ENCODE data around the gene GRIK2. TPM values are rescaled to one million over a fixed set of nuclear protein-coding genes. Genes with fewer than 3 reads are reported as not detected.

GRIK2 gene
- total RNA-seq, 2 donors from 2014 or later: 1.00 to 4.5 TPM

DNA sequence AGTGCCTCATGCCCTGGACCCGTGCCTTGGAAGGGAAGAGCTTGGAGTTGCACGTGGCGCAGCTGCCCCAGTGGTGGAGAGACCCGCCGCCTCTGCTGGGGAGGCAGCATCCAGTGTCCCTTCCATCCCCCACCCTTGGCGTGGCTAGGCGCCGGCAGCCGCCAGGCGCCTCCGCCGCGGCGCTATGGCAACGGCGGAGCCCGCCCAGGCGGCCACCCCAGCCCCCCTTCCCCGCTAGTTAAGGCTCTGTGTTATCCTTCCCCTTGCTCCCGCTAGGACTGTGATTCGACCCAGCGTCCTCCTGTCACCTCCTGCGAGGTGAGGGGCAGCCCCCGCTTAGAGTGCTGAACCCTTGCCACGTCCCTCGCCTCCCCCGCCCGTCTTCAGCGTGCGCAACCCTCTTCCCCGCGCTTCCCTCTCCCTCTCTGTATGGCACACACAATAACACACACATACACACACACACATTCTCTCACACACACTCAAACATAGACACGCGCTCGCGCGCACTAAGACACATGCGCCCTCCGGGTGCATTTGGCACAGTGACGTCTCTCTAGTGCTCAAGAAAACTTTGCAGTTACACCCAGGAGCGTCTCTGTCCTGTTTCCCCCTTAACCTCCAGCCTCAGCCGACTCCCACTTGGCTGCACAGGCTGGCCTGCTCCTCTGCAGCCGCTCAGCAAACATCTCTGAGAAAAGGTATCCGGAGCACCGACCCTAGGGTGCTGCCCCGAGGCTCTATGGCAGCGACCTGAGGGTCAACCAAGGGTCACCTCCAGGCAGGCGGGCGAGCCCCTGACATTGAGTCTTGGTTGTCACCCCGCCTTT lies 8.5 kb downstream of the GRIK2 start:
- no peaks in the 10 kb centered on the region for H3K9me3 ChIP-seq (ENCODE audit: control insufficient read depth, low read length)
- Mint-ChIP-seq H3K4me3 (peak overlapping the region; percentile 59), H3K9me3 (no peaks in the 10 kb centered on the region), H3K36me3 (ENCODE audit: low read depth) (no peaks in the 10 kb centered on the region), H3K4me1 (peaks cover 47% of the 10 kb centered on the region), H3K27me3 (ENCODE audit: insufficient read depth) (peaks cover 41% of the 10 kb centered on the region), H3K27ac (no peak overlapping the region)
- 3 to 11% methylated on average over 18 to 50 of the region's 50 CpGs for WGBS, 2 experiments (ENCODE audit: insufficient coverage in 1 of 2, insufficient read length in 1 of 2)
- H3K36me3 ChIP-seq (ENCODE audit: control insufficient read depth, insufficient read depth, low read length): no peaks in the 10 kb centered on the region
- H3K9ac ChIP-seq (ENCODE audit: extremely low read depth, low read length, poor library complexity, severe bottlenecking): no peak overlapping the region
- H3K27me3 ChIP-seq (ENCODE audit: control insufficient read depth, insufficient read depth, low read length, poor library complexity, severe bottlenecking): peaks cover 57% of the 10 kb centered on the region
- H3K27ac ChIP-seq (ENCODE audit: low read depth, low read length): no peak overlapping the region
- peak overlapping the region; percentile 76 for H3K4me3 ChIP-seq (ENCODE audit: low read length)
- peaks cover 8% of the 10 kb centered on the region for H3K4me1 ChIP-seq (ENCODE audit: control insufficient read depth, insufficient read depth, low read length)
- TF ChIP-seq, protein P1, sequence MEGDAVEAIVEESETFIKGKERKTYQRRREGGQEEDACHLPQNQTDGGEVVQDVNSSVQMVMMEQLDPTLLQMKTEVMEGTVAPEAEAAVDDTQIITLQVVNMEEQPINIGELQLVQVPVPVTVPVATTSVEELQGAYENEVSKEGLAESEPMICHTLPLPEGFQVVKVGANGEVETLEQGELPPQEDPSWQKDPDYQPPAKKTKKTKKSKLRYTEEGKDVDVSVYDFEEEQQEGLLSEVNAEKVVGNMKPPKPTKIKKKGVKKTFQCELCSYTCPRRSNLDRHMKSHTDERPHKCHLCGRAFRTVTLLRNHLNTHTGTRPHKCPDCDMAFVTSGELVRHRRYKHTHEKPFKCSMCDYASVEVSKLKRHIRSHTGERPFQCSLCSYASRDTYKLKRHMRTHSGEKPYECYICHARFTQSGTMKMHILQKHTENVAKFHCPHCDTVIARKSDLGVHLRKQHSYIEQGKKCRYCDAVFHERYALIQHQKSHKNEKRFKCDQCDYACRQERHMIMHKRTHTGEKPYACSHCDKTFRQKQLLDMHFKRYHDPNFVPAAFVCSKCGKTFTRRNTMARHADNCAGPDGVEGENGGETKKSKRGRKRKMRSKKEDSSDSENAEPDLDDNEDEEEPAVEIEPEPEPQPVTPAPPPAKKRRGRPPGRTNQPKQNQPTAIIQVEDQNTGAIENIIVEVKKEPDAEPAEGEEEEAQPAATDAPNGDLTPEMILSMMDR (conservative IDR thresholded peaks at IDR 0.05): peak; percentile 30
- peak; percentile 86 for DNase-seq

DNA sequence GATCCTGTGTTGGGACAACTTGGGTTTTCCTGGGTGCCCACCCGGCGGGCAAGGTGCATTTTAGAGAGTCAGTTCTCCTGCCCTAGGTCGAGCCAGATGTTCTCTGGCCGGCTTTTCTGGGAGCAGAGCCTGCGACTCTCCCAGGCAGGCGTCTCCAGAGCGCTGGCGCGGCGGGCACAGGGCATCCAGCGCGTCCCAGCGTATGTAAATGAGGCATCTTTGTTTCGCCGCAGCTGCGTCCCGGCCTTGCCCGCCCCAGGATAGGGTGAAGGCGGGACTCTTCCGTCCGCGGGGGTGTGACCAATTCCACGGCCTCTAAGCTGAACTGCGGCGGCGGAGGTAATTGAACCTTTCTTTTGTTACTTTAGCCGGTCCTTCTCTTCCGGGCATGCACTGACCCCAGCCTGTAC lies 9.1 kb downstream of the GRIK2 start:
- 7 to 8% methylated on average over 14 to 28 of the region's 28 CpGs for WGBS, 2 experiments (ENCODE audit: insufficient coverage in 1 of 2, insufficient read length in 1 of 2)
- peaks cover 57% of the 10 kb centered on the region for H3K27me3 ChIP-seq (ENCODE audit: control insufficient read depth, insufficient read depth, low read length, poor library complexity, severe bottlenecking)
- H3K27ac Mint-ChIP-seq: no peak overlapping the region
- H3K36me3 Mint-ChIP-seq (ENCODE audit: low read depth): no peaks in the 10 kb centered on the region
- H3K9me3 ChIP-seq (ENCODE audit: control insufficient read depth, low read length): no peaks in the 10 kb centered on the region
- peaks cover 41% of the 10 kb centered on the region for H3K27me3 Mint-ChIP-seq (ENCODE audit: insufficient read depth)
- H3K27ac ChIP-seq (ENCODE audit: low read depth, low read length): no peak overlapping the region
- H3K4me1 Mint-ChIP-seq: peaks cover 47% of the 10 kb centered on the region
- H3K9me3 Mint-ChIP-seq: no peaks in the 10 kb centered on the region
- H3K36me3 ChIP-seq (ENCODE audit: control insufficient read depth, insufficient read depth, low read length): no peaks in the 10 kb centered on the region
- H3K4me3 ChIP-seq (ENCODE audit: low read length): peak overlapping the region; percentile 76
- H3K9ac ChIP-seq (ENCODE audit: extremely low read depth, low read length, poor library complexity, severe bottlenecking): no peak overlapping the region
- peak overlapping the region; percentile 59 for H3K4me3 Mint-ChIP-seq
- TF ChIP-seq, protein P1 (conservative IDR thresholded peaks at IDR 0.05): no peak
- peaks cover 8% of the 10 kb centered on the region for H3K4me1 ChIP-seq (ENCODE audit: control insufficient read depth, insufficient read depth, low read length)
- DNase-seq: peak; percentile 84

DNA sequence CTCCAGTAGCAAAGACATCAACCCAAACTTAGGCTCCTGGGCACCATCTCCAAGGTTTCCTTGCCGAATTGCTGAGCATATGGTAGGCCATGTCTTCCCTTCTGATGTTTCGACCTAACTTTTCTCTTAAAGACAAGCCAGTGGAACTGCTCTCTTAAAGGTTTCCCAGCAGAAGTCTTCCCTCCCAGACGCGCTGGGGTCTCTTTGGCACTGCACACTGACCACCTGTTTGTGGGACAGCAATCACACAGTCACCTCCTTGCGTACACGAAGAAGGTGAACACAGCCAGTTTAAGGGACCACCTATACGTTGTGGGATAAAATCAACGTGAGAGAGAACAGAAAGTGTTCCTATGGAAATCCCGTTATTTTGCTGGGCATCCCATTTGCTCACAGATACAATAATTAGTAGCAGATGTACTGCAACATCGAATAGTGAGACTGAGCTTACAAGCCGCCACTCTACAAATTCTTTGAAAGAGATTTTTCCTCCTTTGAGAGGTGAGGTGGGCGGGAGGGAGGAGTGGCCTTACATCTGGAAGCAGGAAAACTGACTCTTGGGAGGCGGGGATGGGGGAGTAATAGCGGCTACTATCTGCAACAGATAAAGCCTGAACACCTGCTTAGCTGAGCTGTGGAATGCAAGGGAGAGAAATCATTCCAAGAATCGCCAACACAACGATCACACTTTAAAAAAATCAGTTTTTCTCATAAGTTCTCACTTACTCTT lies 9.9 kb downstream of the GRIK2 start:
- no peak overlapping the region for H3K27ac Mint-ChIP-seq
- no peak overlapping the region for H3K9ac ChIP-seq (ENCODE audit: extremely low read depth, low read length, poor library complexity, severe bottlenecking)
- H3K4me3 ChIP-seq (ENCODE audit: low read length): peak overlapping the region; percentile 76
- TF ChIP-seq, protein P1 (conservative IDR thresholded peaks at IDR 0.05): no peak
- H3K27me3 ChIP-seq (ENCODE audit: control insufficient read depth, insufficient read depth, low read length, poor library complexity, severe bottlenecking): peaks cover 51% of the 10 kb centered on the region
- no peaks in the 10 kb centered on the region for H3K9me3 ChIP-seq (ENCODE audit: control insufficient read depth, low read length)
- H3K4me1 Mint-ChIP-seq: peaks cover 47% of the 10 kb centered on the region
- peaks cover 8% of the 10 kb centered on the region for H3K4me1 ChIP-seq (ENCODE audit: control insufficient read depth, insufficient read depth, low read length)
- 37 to 46% methylated on average over 11 to 16 of the region's 16 CpGs for WGBS, 2 experiments (ENCODE audit: insufficient coverage in 1 of 2, insufficient read length in 1 of 2)
- H3K27ac ChIP-seq (ENCODE audit: low read depth, low read length): no peak overlapping the region
- H3K36me3 ChIP-seq (ENCODE audit: control insufficient read depth, insufficient read depth, low read length): no peaks in the 10 kb centered on the region
- H3K36me3 Mint-ChIP-seq (ENCODE audit: low read depth): no peaks in the 10 kb centered on the region
- peaks cover 40% of the 10 kb centered on the region for H3K27me3 Mint-ChIP-seq (ENCODE audit: insufficient read depth)
- no peaks in the 10 kb centered on the region for H3K9me3 Mint-ChIP-seq
- peak overlapping the region; percentile 59 for H3K4me3 Mint-ChIP-seq
- DNase-seq: peak; percentile 81

Measured in endodermal cell (in vitro differentiated cells).